22Rv1 (cell line): ENCODE measurements around the gene RAP1GAP2.
"Not testable (repeated sequence)": the region's sequence is repeated elsewhere in the genome, so short reads cannot be mapped to it uniquely, and the experiment has no call there.

Experiments used
- ZFX ChIP-seq: fragments of 450-650 bp; IDR thresholded peaks from 2 replicates; pipeline ENCODE4 v1.6.1; 2017; ENCODE audit warnings: antibody characterized with exemption, borderline replicate concordance
- TF ChIP-seq, protein P1 (sequence below): fragments of 450-650 bp; IDR thresholded peaks from 2 replicates; pipeline ENCODE4 v1.5.1; 2017; ENCODE audit warnings: mild to moderate bottlenecking

DNA sequence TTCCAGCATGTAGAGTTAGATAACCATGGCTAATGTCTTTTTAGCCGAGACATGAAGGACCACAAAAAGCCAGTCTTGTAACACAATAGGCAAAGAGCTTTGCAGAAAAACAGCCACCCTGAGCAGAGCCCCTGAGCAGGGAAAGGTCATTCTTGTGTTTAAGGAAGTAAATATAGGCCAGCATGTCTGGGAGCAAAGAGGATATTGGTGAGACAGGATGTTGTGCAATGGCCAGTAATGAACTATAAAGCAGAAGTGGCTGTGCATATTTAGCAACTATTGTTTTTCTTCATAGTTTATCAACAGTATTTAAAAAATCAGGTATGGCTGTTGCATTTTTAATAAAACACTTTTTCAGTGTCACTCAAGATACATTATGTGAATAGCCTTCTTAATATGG is 269.0 kb downstream of the RAP1GAP2 start:
- TF ChIP-seq, protein P1, sequence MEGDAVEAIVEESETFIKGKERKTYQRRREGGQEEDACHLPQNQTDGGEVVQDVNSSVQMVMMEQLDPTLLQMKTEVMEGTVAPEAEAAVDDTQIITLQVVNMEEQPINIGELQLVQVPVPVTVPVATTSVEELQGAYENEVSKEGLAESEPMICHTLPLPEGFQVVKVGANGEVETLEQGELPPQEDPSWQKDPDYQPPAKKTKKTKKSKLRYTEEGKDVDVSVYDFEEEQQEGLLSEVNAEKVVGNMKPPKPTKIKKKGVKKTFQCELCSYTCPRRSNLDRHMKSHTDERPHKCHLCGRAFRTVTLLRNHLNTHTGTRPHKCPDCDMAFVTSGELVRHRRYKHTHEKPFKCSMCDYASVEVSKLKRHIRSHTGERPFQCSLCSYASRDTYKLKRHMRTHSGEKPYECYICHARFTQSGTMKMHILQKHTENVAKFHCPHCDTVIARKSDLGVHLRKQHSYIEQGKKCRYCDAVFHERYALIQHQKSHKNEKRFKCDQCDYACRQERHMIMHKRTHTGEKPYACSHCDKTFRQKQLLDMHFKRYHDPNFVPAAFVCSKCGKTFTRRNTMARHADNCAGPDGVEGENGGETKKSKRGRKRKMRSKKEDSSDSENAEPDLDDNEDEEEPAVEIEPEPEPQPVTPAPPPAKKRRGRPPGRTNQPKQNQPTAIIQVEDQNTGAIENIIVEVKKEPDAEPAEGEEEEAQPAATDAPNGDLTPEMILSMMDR = not testable (repeated sequence)
- not testable (repeated sequence) for TF ChIP-seq ZFX
